H1 (cell line): ENCODE results near the gene RNPS1. TPM values are rescaled to one million over a fixed set of nuclear protein-coding genes. Genes with fewer than 3 reads are reported as not detected.

Experiments used
- CTCF ChIA-PET: fragments of 300-600 bp; sonication (Branson Sonifier 250); formaldehyde crosslinking; loops from one replicate; lab custom pipeline; 2021; ENCODE audit not compliant: partially characterized antibody; lab: Charles Lee
- POLR2A ChIA-PET: fragments of 300-600 bp; sonication (Branson Sonifier 250); formaldehyde crosslinking; loops from one replicate; lab custom pipeline; 2021; ENCODE audit warnings: inconsistent platforms; ENCODE audit not compliant: partially characterized antibody; lab: Charles Lee
- DNase-seq, 2 experiments: peaks; one replicate each; pipeline versions ENCODE4 v3.0.0 to v3.0.0-alpha.2; 2010 to 2022; ENCODE audit warnings: low spot score in 2 of 2, low read depth in 1 of 2, mixed read lengths in 1 of 2
- FAIRE-seq: peaks from 2 replicates; lab custom pipeline; 2011; peaks lifted over from hg19 to GRCh38; lab: Jason Lieb, UNC
- H2AFZ ChIP-seq: 2 replicates; pipeline ENCODE4 v1.8.1; 2012; ENCODE audit warnings: low read length, inconsistent platforms
- H2AK5ac ChIP-seq: 2 replicates; pipeline ENCODE4 v1.6.1; 2013; ENCODE audit warnings: low read depth, low read length
- H2BK120ac ChIP-seq: replicated peaks from 2 replicates; pipeline ENCODE3; 2013; ENCODE audit warnings: low read depth, low read length, inconsistent platforms
- H2BK12ac ChIP-seq: 2 replicates; pipeline ENCODE4 v1.6.1; 2013; ENCODE audit warnings: low read depth, low read length
- H2BK15ac ChIP-seq: 2 replicates; pipeline ENCODE4 v1.6.1; 2013; ENCODE audit warnings: low read length
- H2BK20ac ChIP-seq: 2 replicates; pipeline ENCODE4 v1.6.1; 2013; ENCODE audit warnings: low read length
- H2BK5ac ChIP-seq: 2 replicates; pipeline ENCODE4 v1.6.1; 2013; ENCODE audit warnings: low read depth, low read length
- H3K14ac ChIP-seq: 2 replicates; pipeline ENCODE4 v1.6.1; 2013; ENCODE audit warnings: inconsistent platforms; ENCODE audit not compliant: insufficient read length
- H3K18ac ChIP-seq: 2 replicates; pipeline ENCODE4 v1.6.1; 2013; ENCODE audit warnings: low read length; ENCODE audit errors: extremely low read depth
- H3K23ac ChIP-seq: 2 replicates; pipeline ENCODE4 v1.6.1; 2013; ENCODE audit warnings: inconsistent platforms; ENCODE audit not compliant: insufficient read length
- H3K23me2 ChIP-seq: 2 replicates; pipeline ENCODE4 v1.6.1; 2013; ENCODE audit warnings: low read depth, low read length
- H3K27ac ChIP-seq: 2 replicates; pipeline ENCODE4 v1.6.1; 2011; ENCODE audit warnings: low read depth, low read length, inconsistent platforms
- H3K27me3 ChIP-seq, 4 experiments: replicated peaks in 1 of 4; 1 replicate in 1 of 4; 2 replicates in 3 of 4; pipeline versions ENCODE4 v1.6.1 to v1.8.1; 2011 to 2013; ENCODE audit warnings: low read length in 3 of 4, mild to moderate bottlenecking in 3 of 4, inconsistent platforms in 2 of 4, mixed read lengths in 2 of 4, moderate library complexity in 1 of 4; ENCODE audit not compliant: control insufficient read depth in 3 of 4, insufficient read depth in 3 of 4; ENCODE audit errors: extremely low read depth in 1 of 4
- H3K36me3 ChIP-seq, 4 experiments: 2 replicates each; pipeline versions ENCODE4 v1.6.1 to v1.8.1; 2011 to 2013; ENCODE audit warnings: mild to moderate bottlenecking in 4 of 4, low read length in 3 of 4, moderate library complexity in 2 of 4, control low read depth in 1 of 4, inconsistent platforms in 1 of 4; ENCODE audit not compliant: insufficient read depth in 4 of 4, control insufficient read depth in 2 of 4
- H3K4ac ChIP-seq: replicated peaks from 2 replicates; pipeline ENCODE3; 2013; ENCODE audit warnings: low read length, low read depth, mixed read lengths, inconsistent platforms; ENCODE audit not compliant: insufficient read length
- H3K4me1 ChIP-seq, 4 experiments: replicated peaks in 1 of 4; 1 replicate in 1 of 4; 2 replicates in 3 of 4; pipeline versions ENCODE4 v1.6.1 to v1.8.1; 2011 to 2013; ENCODE audit warnings: low read length in 3 of 4, inconsistent platforms in 2 of 4, mixed read lengths in 1 of 4; ENCODE audit not compliant: insufficient read depth in 4 of 4, control insufficient read depth in 3 of 4
- H3K4me2 ChIP-seq, 2 experiments: 2 replicates each; pipeline versions ENCODE4 v1.6.1 to v1.8.1; 2011 to 2013; ENCODE audit warnings: low read depth in 2 of 2, low read length in 2 of 2, control low read depth in 1 of 2, inconsistent platforms in 1 of 2, mild to moderate bottlenecking in 1 of 2; ENCODE audit not compliant: insufficient read depth in 1 of 2
- H3K4me3 ChIP-seq, 4 experiments: fragments of 200-600, 300-600 bp in 1 of 4; sonication (generic), shearing (Covaris generic), sonication (Bioruptor Twin) in 1 of 4; 2 replicates each; pipeline versions ENCODE4 v1.5.1 to v1.8.1; 2011 to 2016; ENCODE audit warnings: low read length in 4 of 4, low read depth in 3 of 4, control low read depth in 2 of 4, inconsistent platforms in 2 of 4, mild to moderate bottlenecking in 2 of 4, mixed read lengths in 1 of 4, moderate library complexity in 1 of 4; ENCODE audit not compliant: insufficient read depth in 2 of 4; ENCODE audit errors: extremely low read depth in 1 of 4
- H3K56ac ChIP-seq: replicated peaks from 2 replicates; pipeline ENCODE3; 2013; ENCODE audit warnings: low read depth, mild to moderate bottlenecking, mixed read lengths, low read length, inconsistent platforms; ENCODE audit not compliant: insufficient read length
- H3K79me1 ChIP-seq: 2 replicates; pipeline ENCODE4 v1.6.1; 2013; ENCODE audit warnings: low read depth, low read length, control low read depth
- H3K79me2 ChIP-seq, 2 experiments: 2 replicates each; pipeline versions ENCODE4 v1.6.1 to v1.8.1; 2012 to 2013; ENCODE audit warnings: low read length in 2 of 2, mild to moderate bottlenecking in 2 of 2, inconsistent platforms in 1 of 2; ENCODE audit not compliant: insufficient read depth in 2 of 2, control insufficient read depth in 1 of 2
- H3K9ac ChIP-seq, 4 experiments: replicated peaks in 1 of 4; 1 replicate in 1 of 4; 2 replicates in 3 of 4; pipeline versions ENCODE4 v1.6.1 to v1.8.1; 2011 to 2013; ENCODE audit warnings: low read depth in 3 of 4, low read length in 3 of 4, control low read depth in 2 of 4, mild to moderate bottlenecking in 2 of 4, moderate library complexity in 2 of 4, inconsistent platforms in 1 of 4; ENCODE audit errors: extremely low read depth in 1 of 4
- H3K9me3 ChIP-seq, 2 experiments: 2 replicates each; pipeline versions ENCODE4 v1.6.1 to v1.8.1; 2012 to 2013; ENCODE audit warnings: mild to moderate bottlenecking in 2 of 2, moderate library complexity in 2 of 2, control low read depth in 1 of 2, inconsistent platforms in 1 of 2, low read depth in 1 of 2, low read length in 1 of 2, mixed read lengths in 1 of 2; ENCODE audit not compliant: insufficient read depth in 2 of 2
- H4K20me1 ChIP-seq, 2 experiments: replicated peaks in 1 of 2; 2 replicates each; pipeline versions ENCODE3 to v1.8.1; 2011 to 2013; ENCODE audit warnings: inconsistent platforms in 2 of 2, low read length in 2 of 2, mild to moderate bottlenecking in 1 of 2; ENCODE audit not compliant: insufficient read depth in 2 of 2, control insufficient read depth in 1 of 2
- H4K5ac ChIP-seq: 2 replicates; pipeline ENCODE4 v1.6.1; 2013; ENCODE audit warnings: low read length, low read depth, mixed read lengths, inconsistent platforms; ENCODE audit not compliant: insufficient read length
- H4K8ac ChIP-seq: 2 replicates; pipeline ENCODE4 v1.8.0; 2013; ENCODE audit warnings: mild to moderate bottlenecking, moderate library complexity, low read length, inconsistent platforms; ENCODE audit not compliant: insufficient read depth; ENCODE audit errors: extremely low read depth
- H4K91ac ChIP-seq: replicated peaks from 2 replicates; pipeline ENCODE3; 2013; ENCODE audit warnings: low read length, mixed read lengths, inconsistent platforms; ENCODE audit not compliant: insufficient read length
- BCL11A ChIP-seq, 2 experiments: IDR thresholded peaks; one replicate each; pipeline ENCODE4 v1.6.1; 2011; ENCODE audit warnings: low read depth in 2 of 2, low read length in 2 of 2, mild to moderate bottlenecking in 2 of 2
- CTBP2 ChIP-seq: IDR thresholded peaks from 2 replicates; pipeline ENCODE4 v1.7.0; 2011; ENCODE audit warnings: borderline replicate concordance, mild to moderate bottlenecking, moderate library complexity, mixed read lengths, low read length; ENCODE audit not compliant: insufficient read depth, insufficient read length
- EGR1 ChIP-seq: IDR thresholded peaks from 2 replicates; pipeline ENCODE4 v1.6.1; 2011; ENCODE audit warnings: low read depth, low read length, borderline replicate concordance
- EZH2 ChIP-seq: fragments of 200-600 bp; sonication (generic); IDR thresholded peaks from 2 replicates; pipeline ENCODE4 v1.7.1; 2012; ENCODE audit warnings: low read depth, mild to moderate bottlenecking, moderate library complexity, low read length, inconsistent platforms; ENCODE audit not compliant: severe bottlenecking
- NRF1 ChIP-seq: IDR thresholded peaks from 2 replicates; pipeline ENCODE4 v1.6.1; 2011; ENCODE audit warnings: mild to moderate bottlenecking, low read depth, low read length, improper control_type of control experiment
- RBBP5 ChIP-seq: IDR thresholded peaks from 2 replicates; pipeline ENCODE4 v1.7.1; 2012; ENCODE audit warnings: low read depth, mild to moderate bottlenecking, inconsistent platforms, low read length, moderate library complexity, borderline replicate concordance
- RFX5 ChIP-seq: IDR thresholded peaks from 2 replicates; pipeline ENCODE4 v1.6.1; 2011; ENCODE audit warnings: low read depth, low read length, improper control_type of control experiment, borderline replicate concordance
- RNF2 ChIP-seq: fragments of 200-900, 300-1000 bp; sonication (generic); IDR thresholded peaks from 2 replicates; pipeline ENCODE4 v1.7.1; 2016; ENCODE audit warnings: borderline replicate concordance, low read depth, mild to moderate bottlenecking, antibody characterized with exemption, low read length; ENCODE audit not compliant: poor library complexity, severe bottlenecking; ENCODE audit errors: missing control alignments
- SP2 ChIP-seq: IDR thresholded peaks from 2 replicates; pipeline ENCODE4 v1.6.1; 2012; ENCODE audit warnings: mild to moderate bottlenecking, low read length, inconsistent platforms
- USF2 ChIP-seq: IDR thresholded peaks from 2 replicates; pipeline ENCODE4 v1.6.1; 2011; ENCODE audit warnings: low read length, improper control_type of control experiment
- WGBS, 2 experiments: shearing (Covaris generic) in 1 of 2; methylation state at CpG; one replicate each; pipeline versions ENCODE4 v1.1.6 to v1.1.7; 2013 to 2015; ENCODE audit warnings: low lambda C conversion rate in 2 of 2, mixed read lengths in 2 of 2, inconsistent platforms in 1 of 2, low coverage in 1 of 2, missing lambda C conversion rate in 1 of 2; ENCODE audit not compliant: insufficient replicate concordance in 2 of 2, insufficient coverage in 1 of 2, insufficient read length in 1 of 2; ENCODE audit errors: extremely low coverage in 1 of 2, missing lambda C conversion rate in 1 of 2; 5-methylcytosine and 5-hydroxymethylcytosine counted together
- polyA plus RNA-seq, 7 experiments: library from polyadenylated mRNA; depleted of rRNA in 3 of 7; stranded (reverse) in 5 of 7; unstranded in 2 of 7; fragments of >200 nt in 5 of 7; fragments of 200-250 nt in 2 of 7; gene quantifications; 1 replicate in 5 of 7; 2 replicates in 1 of 7; 4 replicates in 1 of 7; pipeline versions ENCODE4 v1.2.1 to v1.2.3, GENCODE V29; 2011 to 2013; ENCODE audit warnings: missing spikeins in 2 of 7, mixed read lengths in 2 of 7
- total RNA-seq: library from RNA; stranded (reverse); fragmentation: NEBNext Ultra II Directional; extraction: Animal tissue kit (Norgen Biotek cat#: 25700); gene quantifications from 2 replicates; pipeline ENCODE4 v1.2.1, GENCODE V29; 2021

The RNPS1 gene
- total and polyA plus RNA-seq, 2 of the 8 experiments (the other 6 are each of a cell fraction or from before 2014, with no cell fraction given), result 330 to 350 TPM

GRCh38 chr16:2286550-2286949 is 18.6 kb upstream of the RNPS1 start:
- no peak overlapping the region for H2BK20ac ChIP-seq
- no peak overlapping the region for H3K9ac ChIP-seq
- ChIA-PET CTCF (interaction anchor here (2.0 kb wide), 1 partner anchor 10 kb away, joined by 16 read pairs; no protein-coding TSS in a partner anchor), POLR2A (interaction anchor here (2.3 to 5.2 kb wide), 2 partner anchors 10 to 16 kb away, joined by 7 to 28 read pairs; no protein-coding TSS in a partner anchor)
- no peak overlapping the region for H2BK15ac ChIP-seq
- no peak overlapping the region for H2AK5ac ChIP-seq
- H3K56ac ChIP-seq, result no peak overlapping the region
- H3K4me1 ChIP-seq, result no peaks in the 10 kb centered on the region; a peak in 1 of 7 replicates
- H2AFZ ChIP-seq, result no peak overlapping the region
- FAIRE-seq (no peak), DNase-seq (no peak)
- H3K23me2 ChIP-seq, result no peaks in the 10 kb centered on the region
- no peak overlapping the region for H4K91ac ChIP-seq
- H3K79me2 ChIP-seq, result no peaks in the 10 kb centered on the region
- no peak overlapping the region for H2BK120ac ChIP-seq
- no peak overlapping the region for H3K18ac ChIP-seq
- no peak overlapping the region; the same call in 1 of the 2 replicates for H2BK5ac ChIP-seq
- H3K14ac ChIP-seq, result no peak overlapping the region
- no peak overlapping the region for H3K23ac ChIP-seq
- no peaks in the 10 kb centered on the region for H3K27me3 ChIP-seq
- H3K36me3 ChIP-seq, result no peaks in the 10 kb centered on the region
- H3K9me3 ChIP-seq, result no peaks in the 10 kb centered on the region
- H3K27ac ChIP-seq, result no peak overlapping the region
- H3K4me3 ChIP-seq, result no peak overlapping the region
- H3K4ac ChIP-seq, result no peak overlapping the region
- H4K8ac ChIP-seq, result no peak overlapping the region
- WGBS, 2 experiments, result 91% methylated on average over 15 of the region's 17 CpGs; no CpG with 5 or more reads in 1 of the 2 experiments
- no peak overlapping the region for H4K5ac ChIP-seq
- H2BK12ac ChIP-seq, result no peak overlapping the region
- H3K79me1 ChIP-seq, result no peaks in the 10 kb centered on the region
- no peaks in the 10 kb centered on the region for H4K20me1 ChIP-seq
- no peak overlapping the region for H3K4me2 ChIP-seq
- TF ChIP-seq SP2, result no peak
- no peak for TF ChIP-seq EGR1
- TF ChIP-seq BCL11A (IDR thresholded peaks at IDR 0.05; ENCODE audit: low read depth in 2 of 2, low read length in 2 of 2), result no peak
- no peak for TF ChIP-seq USF2
- no peak for TF ChIP-seq RFX5
- no peak for TF ChIP-seq RBBP5
- no peak for TF ChIP-seq EZH2
- TF ChIP-seq RNF2, result no peak
- no peak for TF ChIP-seq CTBP2
- no peak for TF ChIP-seq NRF1
